IPS-18a (cell line): ENCODE data around the gene PURB.
A peak's percentile ranks its signal among the peaks of the same experiment; 100 is the strongest.
"Not testable (repeated sequence)": the region's sequence is repeated elsewhere in the genome, so short reads cannot be mapped to it uniquely, and the experiment has no call there.

ENCODE experiments used
- H3K27ac ChIP-seq: one replicate; pipeline ENCODE4 v1.5.1; 2013; ENCODE audit warnings: low read length
- H3K27me3 ChIP-seq: one replicate; pipeline ENCODE4 v1.6.1; 2013; ENCODE audit warnings: mild to moderate bottlenecking, low read length; ENCODE audit not compliant: control insufficient read depth, insufficient read depth
- H3K36me3 ChIP-seq: one replicate; pipeline ENCODE4 v1.6.1; 2013; ENCODE audit warnings: low read depth, low read length; ENCODE audit not compliant: control insufficient read depth
- H3K4me1 ChIP-seq: one replicate; pipeline ENCODE4 v1.6.1; 2013; ENCODE audit warnings: low read depth, low read length; ENCODE audit not compliant: control insufficient read depth
- H3K4me3 ChIP-seq: one replicate; pipeline ENCODE4 v1.5.1; 2013; ENCODE audit warnings: low read length
- H3K9ac ChIP-seq: one replicate; pipeline ENCODE4 v1.6.1; 2013; ENCODE audit warnings: mild to moderate bottlenecking, low read length, moderate library complexity
- H3K9me3 ChIP-seq: one replicate; pipeline ENCODE4 v1.6.1; 2013; ENCODE audit warnings: low read depth, low read length; ENCODE audit not compliant: control insufficient read depth

PURB gene

GRCh38 chr7:44885394-44886317 is at the start of gene PURB:
Gene PURB, minus strand, starts transcription at chr7:44885530. Its CDS starts 182 bp downstream, at chr7:44885348.
- Histone ChIP-seq H3K9ac (peak within 1 kb of the TSS; percentile 84), H3K27ac (peak within 1 kb of the TSS; percentile 92), H3K4me1 (peaks cover 27% of the 10 kb centered on the region), H3K4me3 (peak within 1 kb of the TSS; percentile 94), H3K36me3 (peaks cover 22% of the 10 kb centered on the region), H3K9me3 (no peaks in the 10 kb centered on the region), H3K27me3 (no peaks in the 10 kb centered on the region)

GRCh38 chr7:44935016-44935415 is 49.7 kb upstream of the PURB start:
- H3K4me3 ChIP-seq = no peak overlapping the region
- no peaks in the 10 kb centered on the region for H3K4me1 ChIP-seq
- H3K9me3 ChIP-seq = no peaks in the 10 kb centered on the region
- H3K27ac ChIP-seq = no peak overlapping the region
- no peaks in the 10 kb centered on the region for H3K27me3 ChIP-seq
- H3K9ac ChIP-seq = no peak overlapping the region
- H3K36me3 ChIP-seq = no peaks in the 10 kb centered on the region

- not testable (repeated sequence) for H3K4me3 ChIP-seq, H3K9me3 ChIP-seq, H3K9ac ChIP-seq, H3K27me3 ChIP-seq, H3K36me3 ChIP-seq, H3K27ac ChIP-seq, H3K4me1 ChIP-seq
These were observed 49.2 kb upstream of the PURB start for GRCh38 chr7:44934510-44934909.

GRCh38 chr7:44930921-44931320 is 45.6 kb upstream of the PURB start:
- Histone ChIP-seq H3K27me3 (no peaks in the 10 kb centered on the region), H3K9ac (no peak overlapping the region), H3K4me1 (no peaks in the 10 kb centered on the region), H3K27ac (no peak overlapping the region), H3K9me3 (no peaks in the 10 kb centered on the region), H3K36me3 (no peaks in the 10 kb centered on the region), H3K4me3 (no peak overlapping the region)

GRCh38 chr7:44922351-44922694 is 37.0 kb upstream of the PURB start:
- Histone ChIP-seq H3K36me3 (no peaks in the 10 kb centered on the region), H3K4me3 (no peak overlapping the region), H3K9ac (no peak overlapping the region), H3K9me3 (no peaks in the 10 kb centered on the region), H3K27me3 (no peaks in the 10 kb centered on the region), H3K4me1 (no peaks in the 10 kb centered on the region), H3K27ac (no peak overlapping the region)

GRCh38 chr7:44921607-44922350 is 36.4 kb upstream of the PURB start:
- Histone ChIP-seq H3K4me1 (no peaks in the 10 kb centered on the region), H3K9ac (no peak overlapping the region), H3K9me3 (no peaks in the 10 kb centered on the region), H3K4me3 (no peak overlapping the region), H3K36me3 (no peaks in the 10 kb centered on the region), H3K27me3 (no peaks in the 10 kb centered on the region), H3K27ac (no peak overlapping the region)

GRCh38 chr7:44920119-44920518 is 34.8 kb upstream of the PURB start:
- H3K4me3 ChIP-seq = no peak overlapping the region
- H3K36me3 ChIP-seq = no peaks in the 10 kb centered on the region
- H3K9ac ChIP-seq = no peak overlapping the region
- H3K4me1 ChIP-seq = no peaks in the 10 kb centered on the region
- H3K9me3 ChIP-seq = no peaks in the 10 kb centered on the region
- no peaks in the 10 kb centered on the region for H3K27me3 ChIP-seq
- H3K27ac ChIP-seq = no peak overlapping the region

- no peak overlapping the region for H3K27ac ChIP-seq
- no peak overlapping the region for H3K9ac ChIP-seq
- H3K36me3 ChIP-seq = no peaks in the 10 kb centered on the region
- H3K9me3 ChIP-seq = no peaks in the 10 kb centered on the region
- H3K4me1 ChIP-seq = no peaks in the 10 kb centered on the region
- H3K27me3 ChIP-seq = no peaks in the 10 kb centered on the region
- no peak overlapping the region for H3K4me3 ChIP-seq
These were observed 32.7 kb upstream of the PURB start for GRCh38 chr7:44918029-44918428.

- peaks cover 4% of the 10 kb centered on the region for H3K4me1 ChIP-seq
- no peak overlapping the region for H3K9ac ChIP-seq
- H3K27me3 ChIP-seq = no peaks in the 10 kb centered on the region
- no peaks in the 10 kb centered on the region for H3K9me3 ChIP-seq
- no peaks in the 10 kb centered on the region for H3K36me3 ChIP-seq
- no peak overlapping the region for H3K4me3 ChIP-seq
- no peak overlapping the region for H3K27ac ChIP-seq
These were observed 32.1 kb upstream of the PURB start for GRCh38 chr7:44917465-44917864.

- Histone ChIP-seq H3K4me1 (peaks cover 4% of the 10 kb centered on the region), H3K27me3 (no peaks in the 10 kb centered on the region), H3K9ac (no peak overlapping the region), H3K9me3 (no peaks in the 10 kb centered on the region), H3K4me3 (no peak overlapping the region), H3K27ac (no peak overlapping the region), H3K36me3 (no peaks in the 10 kb centered on the region)
These were observed 29.8 kb upstream of the PURB start for GRCh38 chr7:44914992-44915607.

- Histone ChIP-seq H3K9me3 (no peaks in the 10 kb centered on the region), H3K27ac (no peak overlapping the region), H3K27me3 (no peaks in the 10 kb centered on the region), H3K4me3 (no peak overlapping the region), H3K4me1 (peaks cover 4% of the 10 kb centered on the region), H3K36me3 (no peaks in the 10 kb centered on the region), H3K9ac (no peak overlapping the region)
These were observed 27.5 kb upstream of the PURB start for GRCh38 chr7:44912775-44913347.
